ENCODE results near the gene BEX2.
"Not testable (repeated sequence)": the region's sequence is repeated elsewhere in the genome, so short reads cannot be mapped to it uniquely, and the experiment has no call there.

BEX2 gene

GRCh38 chrX:103310555-103311398 lies at the start of gene BEX2:
BEX2 (minus strand) TSS chrX:103310990; CDS start chrX:103309976, 1,014 bp downstream.
- DNase-seq = peak; percentile 85

- DNase-seq = no peak
Observed at GRCh38 chrX:103360092-103360491, 49.3 kb upstream of the BEX2 start.

- DNase-seq = not testable (repeated sequence)
Observed at GRCh38 chrX:103359605-103360004, 48.8 kb upstream of the BEX2 start.

GRCh38 chrX:103357871-103358270 lies 47.1 kb upstream of the BEX2 start:
- DNase-seq = no peak

- DNase-seq = no peak
Observed at GRCh38 chrX:103356858-103357257, 46.1 kb upstream of the BEX2 start.

DNA sequence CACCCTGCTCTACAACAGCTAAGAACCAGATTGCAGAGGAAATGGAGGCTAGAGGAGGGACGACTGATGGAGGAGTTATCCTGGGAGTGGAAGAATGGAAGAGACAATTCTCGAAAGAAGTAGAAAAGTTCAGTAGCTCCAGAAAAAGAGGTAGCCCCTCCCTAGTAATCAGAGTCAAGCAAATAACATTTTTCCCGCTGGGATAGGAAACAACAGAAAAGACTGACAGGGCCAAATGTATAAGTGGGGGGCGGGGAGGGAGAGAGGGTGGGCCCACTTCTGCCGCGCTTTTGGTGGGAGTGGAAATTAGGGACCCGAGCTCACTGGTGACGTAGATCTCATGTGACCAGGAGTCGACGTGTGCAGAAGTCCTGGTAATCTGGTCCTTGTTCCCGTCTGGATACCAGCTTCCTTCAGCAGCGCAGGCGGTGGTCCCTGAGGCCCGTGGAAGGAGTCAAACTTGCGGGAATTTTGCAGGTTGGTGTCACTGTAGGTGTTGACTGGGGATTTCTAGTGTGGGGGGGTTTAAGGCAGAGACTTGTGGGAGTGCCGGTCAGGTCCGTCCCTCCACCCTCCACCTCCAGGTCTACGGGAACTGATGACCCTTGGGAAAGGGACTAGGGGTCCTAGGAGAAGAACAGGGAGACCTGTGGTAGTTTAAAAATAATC lies 45.5 kb upstream of the BEX2 start, which contains the start of gene TCEAL9:
Gene TCEAL9 (plus strand): TSS at position 377 of the 669 bp plus-strand sequence. CDS start 1,179 bp downstream, outside the sequence.
- DNase-seq = no peak

- DNase-seq = no peak
Observed at GRCh38 chrX:103347682-103348397, 37.0 kb upstream of the BEX2 start.

- DNase-seq = no peak
Observed at GRCh38 chrX:103344606-103345005, 33.8 kb upstream of the BEX2 start.

GRCh38 chrX:103343105-103343504 lies 32.3 kb upstream of the BEX2 start:
- peak; percentile 27 for DNase-seq

DNA sequence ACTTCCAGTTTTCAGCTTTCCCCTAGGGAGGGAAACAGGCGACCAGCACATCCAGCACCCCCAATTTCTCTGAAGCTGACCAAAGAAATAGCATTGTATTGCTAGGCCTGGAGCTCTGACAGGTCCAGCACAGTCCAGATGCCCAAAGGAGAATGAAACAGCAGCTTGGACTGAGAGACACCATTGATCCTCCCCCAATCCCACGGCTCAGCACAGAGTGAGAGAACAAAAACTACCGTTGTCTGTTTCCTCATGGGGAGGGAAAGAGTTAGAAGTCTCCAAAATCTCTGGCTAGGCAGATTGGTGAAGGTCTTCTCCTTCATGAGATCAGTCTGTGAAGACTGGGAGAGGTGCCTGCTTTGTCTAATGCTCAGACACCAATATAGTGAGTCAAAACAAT lies 27.9 kb upstream of the BEX2 start:
- no peak for DNase-seq

- DNase-seq = no peak
Observed at GRCh38 chrX:103330681-103331288, 20.0 kb upstream of the BEX2 start.

DNA sequence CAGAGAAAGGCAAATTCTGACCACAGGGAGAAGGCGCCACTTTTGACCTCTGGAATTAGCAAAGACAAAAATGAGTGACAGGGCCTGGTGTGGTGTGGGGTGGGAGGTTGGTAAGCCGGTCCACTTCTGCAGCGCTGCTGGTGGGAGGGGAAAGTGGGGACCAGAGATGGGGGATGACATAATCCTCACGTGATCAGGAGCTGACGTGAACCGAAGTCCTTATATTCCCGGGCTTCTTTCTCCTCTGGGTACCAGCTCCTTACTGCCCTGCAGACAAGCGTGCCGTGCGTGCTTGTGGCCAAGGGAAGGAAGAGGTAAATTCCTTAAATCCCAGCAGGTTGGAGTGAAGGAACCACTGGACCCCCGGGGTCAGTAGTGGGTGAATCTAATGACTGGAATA lies 19.2 kb upstream of the BEX2 start, which contains the start of gene TCEAL7:
Gene TCEAL7 (plus strand): TSS at position 249 of the 400 bp plus-strand sequence. CDS start 1,165 bp downstream, outside the sequence.
- no peak for DNase-seq

DNA sequence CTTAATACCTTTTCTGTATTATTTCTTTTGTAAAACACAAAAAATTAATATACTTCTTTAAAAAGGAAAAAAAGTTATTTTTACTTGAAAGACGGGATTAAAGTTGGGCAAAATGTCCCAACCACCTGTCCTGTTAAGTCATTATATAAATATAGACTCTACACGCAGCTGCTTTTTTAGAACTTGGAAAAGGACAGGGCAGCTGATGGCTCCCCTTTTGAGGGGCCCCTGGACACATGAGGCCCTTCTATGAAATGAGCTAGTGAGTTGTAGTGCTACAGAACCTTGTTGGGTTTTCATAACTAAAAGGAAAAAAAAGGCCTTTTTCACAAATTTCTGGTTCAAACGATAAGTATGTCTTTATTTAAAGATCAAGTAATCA lies 600 bp upstream of the BEX2 start:
- no peak for DNase-seq

DNA sequence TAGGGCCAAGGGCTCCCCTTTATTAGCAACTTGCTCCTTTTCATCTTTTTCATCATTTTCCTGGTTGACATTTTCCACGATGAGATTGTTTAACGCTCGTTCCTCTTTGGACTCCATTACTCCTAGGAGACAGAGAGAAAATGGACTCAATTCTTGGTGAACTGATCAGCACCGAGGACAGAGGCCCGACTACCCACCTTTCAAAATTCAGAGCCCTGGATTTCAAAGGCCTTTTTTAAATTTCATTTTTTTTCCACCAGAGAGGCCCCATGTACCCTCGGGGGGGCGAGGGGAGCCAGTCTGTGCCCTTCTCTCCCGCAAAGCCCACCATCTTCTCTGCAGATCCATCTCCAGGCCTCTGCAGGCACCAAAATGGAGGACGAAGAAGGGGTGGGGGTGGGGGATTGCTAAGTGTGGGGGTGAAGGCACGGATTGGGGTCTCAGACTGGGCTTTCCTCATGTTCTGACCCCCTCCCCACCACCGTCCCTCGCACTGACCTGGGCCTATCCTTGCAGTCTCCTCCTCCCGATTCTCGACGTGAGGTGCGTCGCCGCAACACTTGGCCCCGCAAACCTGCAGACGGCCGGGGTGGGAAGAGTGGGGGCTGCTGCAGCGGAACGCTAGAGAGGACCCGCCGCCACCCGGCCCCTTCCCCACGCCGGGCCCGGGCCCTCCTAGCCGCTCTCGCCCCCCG lies 783 bp downstream of the BEX2 start:
- no peak for DNase-seq

DNA sequence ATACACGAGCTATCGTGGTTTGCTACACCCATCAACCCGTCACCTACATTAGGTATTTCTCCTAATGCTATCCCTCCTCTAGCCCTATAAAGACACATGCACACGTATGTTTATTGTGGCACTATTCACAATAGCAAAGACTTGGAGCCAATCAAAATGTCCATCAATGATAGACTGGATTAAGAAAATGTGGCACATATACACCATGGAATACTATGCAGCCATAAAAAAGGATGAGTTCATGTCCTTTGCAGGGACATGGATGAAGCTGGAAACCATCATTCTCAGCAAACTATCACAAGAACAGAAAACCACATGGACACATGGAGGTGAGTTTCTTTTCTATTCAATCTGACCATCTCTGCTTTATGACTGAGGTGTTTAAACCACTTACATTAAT lies 5.1 kb downstream of the BEX2 start:
- not testable (repeated sequence) for DNase-seq

- no peak for DNase-seq
Observed at GRCh38 chrX:103304705-103305104, 6.1 kb downstream of the BEX2 start.

- DNase-seq = no peak
Observed at GRCh38 chrX:103293118-103293517, 17.7 kb downstream of the BEX2 start.

- no peak for DNase-seq
Observed at GRCh38 chrX:103279624-103280023, 31.2 kb downstream of the BEX2 start.

GRCh38 chrX:103276581-103277002 lies 34.2 kb downstream of the BEX2 start, which contains the start of gene TCEAL5:
TCEAL5 (minus strand) TSS chrX:103276750; CDS start chrX:103274563, 2,187 bp downstream.
- DNase-seq = no peak

DNA sequence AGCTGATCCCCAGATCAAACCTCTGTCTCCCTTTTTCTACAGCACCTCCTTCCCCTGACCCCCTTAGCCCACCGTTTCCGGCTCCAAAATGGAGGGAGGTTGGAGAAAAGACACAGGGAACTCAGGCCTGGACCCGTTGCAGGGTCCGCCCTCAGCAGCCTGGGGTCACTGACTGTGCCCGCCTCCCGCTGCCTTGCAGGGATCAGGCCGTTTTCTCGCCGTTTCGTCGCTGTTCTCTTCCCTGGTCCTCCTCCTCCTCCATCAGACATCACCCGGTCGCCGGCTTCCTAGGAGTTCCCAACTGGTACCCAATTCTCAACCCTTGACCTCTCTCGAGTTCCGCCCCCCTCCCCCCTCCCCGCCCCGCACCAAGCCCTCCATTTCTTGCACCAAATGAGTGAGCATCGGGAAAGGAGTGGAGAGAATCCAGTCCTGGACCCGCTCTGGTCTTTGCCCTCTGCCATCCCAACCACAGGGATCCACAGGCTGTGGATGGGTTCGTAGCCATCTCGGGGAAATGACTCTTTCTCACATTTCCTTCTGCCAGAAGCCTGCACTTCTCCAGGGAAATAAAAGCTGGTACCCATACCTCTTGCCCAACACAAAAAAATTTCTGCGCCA lies 34.7 kb downstream of the BEX2 start:
- no peak for DNase-seq

- DNase-seq = no peak
Observed at GRCh38 chrX:103274284-103274683, 36.5 kb downstream of the BEX2 start.
